T47D (cell line): ENCODE measurements around the gene KIF1B.

Experiments
- DNase-seq, 2 experiments: peaks; one replicate each; pipeline versions ENCODE4 v3.0.0 to v3.0.0-alpha.2; 2011 to 2012; ENCODE audit warnings: low read depth in 1 of 2, low spot score in 1 of 2
- JUND ChIP-seq: IDR thresholded peaks from 2 replicates; pipeline ENCODE4 v1.6.1; 2012; ENCODE audit warnings: low read depth
- in situ Hi-C: cut with HindIII; loops from 2 replicates; pipeline ENCODE4 v1.10.0; 2016; ENCODE audit warnings: low sequenced_read_pairs, low pct_unique_long_range_greater_than_20kb

KIF1B gene

DNA sequence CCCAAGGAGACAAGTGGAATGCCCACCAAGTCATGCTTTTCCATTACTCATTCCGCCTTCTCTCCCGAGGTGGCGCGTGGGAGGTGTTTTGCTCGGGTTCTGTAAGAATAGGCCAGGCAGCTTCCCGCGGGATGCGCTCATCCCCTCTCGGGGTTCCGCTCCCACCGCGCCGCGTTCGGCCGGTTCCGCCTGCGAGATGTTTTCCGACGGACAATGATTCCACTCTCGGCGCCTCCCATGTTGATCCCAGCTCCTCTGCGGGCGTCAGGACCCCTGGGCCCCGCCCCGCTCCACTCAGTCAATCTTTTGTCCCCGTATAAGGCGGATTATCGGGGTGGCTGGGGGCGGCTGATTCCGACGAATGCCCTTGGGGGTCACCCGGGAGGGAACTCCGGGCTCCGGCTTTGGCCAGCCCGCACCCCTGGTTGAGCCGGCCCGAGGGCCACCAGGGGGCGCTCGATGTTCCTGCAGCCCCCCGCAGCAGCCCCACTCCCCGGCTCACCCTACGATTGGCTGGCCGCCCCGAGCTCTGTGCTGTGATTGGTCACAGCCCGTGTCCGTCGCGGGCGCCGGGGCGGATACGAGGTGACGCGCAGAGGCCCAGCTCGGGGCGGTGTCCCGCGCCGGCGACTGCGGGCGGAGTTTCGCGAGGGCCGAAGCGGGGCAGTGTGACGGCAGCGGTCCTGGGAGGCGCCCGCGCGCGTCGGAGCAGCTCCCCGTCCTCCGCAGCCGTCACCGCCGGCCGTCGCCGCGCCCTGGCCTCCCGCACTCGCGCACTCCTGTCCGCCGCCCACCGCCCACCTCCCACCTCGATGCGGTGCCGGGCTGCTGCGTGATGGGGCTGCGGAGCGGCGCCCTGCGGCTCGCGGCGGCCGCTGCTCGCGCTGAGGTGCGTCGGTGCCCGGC is at the start of gene KIF1B:
Gene KIF1B (plus strand): TSS at position 666 of the 906 bp plus-strand sequence. CDS start 21,759 bp downstream, outside the sequence.
- no peak for TF ChIP-seq JUND
- peak; percentile 97 to 98 for DNase-seq
- in situ Hi-C loops: no loop called here

DNA sequence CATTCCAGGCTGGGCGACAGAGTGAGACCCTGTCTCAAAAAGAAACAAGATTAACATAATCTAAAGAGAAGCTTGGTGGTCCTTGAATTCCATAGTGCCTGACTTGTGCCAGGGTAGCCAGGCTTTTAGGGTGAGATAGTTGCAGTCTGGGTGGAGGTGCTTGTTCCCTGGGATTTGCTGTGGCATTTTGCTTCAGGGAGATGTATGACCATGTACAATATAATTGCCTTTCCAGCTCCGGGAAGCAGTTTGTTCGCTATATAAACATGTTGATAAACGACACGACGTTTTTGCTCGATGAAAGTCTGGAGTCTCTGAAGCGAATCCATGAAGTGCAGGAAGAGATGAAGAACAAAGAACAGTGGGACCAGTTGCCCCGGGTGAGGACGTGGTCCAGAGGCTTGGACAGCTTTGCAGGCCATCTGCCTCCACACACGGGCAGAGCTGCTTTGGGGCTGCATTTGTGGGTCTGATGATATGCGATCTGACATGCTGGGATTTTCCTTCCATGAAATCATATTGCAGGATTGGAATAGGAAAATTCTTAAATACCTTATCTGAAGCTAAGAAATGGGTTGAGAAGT is 49.4 kb upstream of the KIF1B start:
- no peak for DNase-seq
- in situ Hi-C loops: no loop called here
- TF ChIP-seq JUND: no peak

- in situ Hi-C loops: no loop called here
- TF ChIP-seq JUND: no peak
- DNase-seq: no peak
These were observed 48.7 kb upstream of the KIF1B start for GRCh38 chr1:10161541-10162290.

DNA sequence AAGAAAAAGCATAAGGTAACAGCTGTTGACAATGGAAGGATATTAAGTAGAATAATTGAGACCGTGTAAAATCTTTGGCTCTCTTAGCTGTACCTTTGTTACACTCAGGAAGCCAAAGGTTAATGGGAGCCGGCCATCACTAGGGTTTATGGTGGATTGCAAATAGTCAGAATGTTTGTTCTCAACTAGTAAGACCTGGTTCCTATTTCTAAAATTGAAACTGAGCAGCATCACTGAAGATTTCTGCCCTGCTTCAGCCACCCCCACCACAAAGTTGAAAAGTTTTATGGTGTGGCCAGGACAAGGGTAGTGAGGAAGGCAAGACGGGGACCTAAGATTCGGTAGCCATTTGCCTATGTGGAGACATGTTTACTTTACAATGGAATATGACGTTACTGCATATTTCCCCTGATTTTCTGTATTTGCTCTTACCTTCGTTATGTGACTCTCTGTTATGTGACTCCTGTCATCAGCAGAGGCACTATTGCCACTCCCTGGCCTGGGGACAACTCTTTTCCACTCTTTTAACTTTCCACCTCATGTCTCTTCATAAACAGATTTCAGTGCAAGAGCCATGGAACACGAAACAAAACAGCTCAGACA is 41.4 kb upstream of the KIF1B start:
- in situ Hi-C loops: no loop called here
- no peak for DNase-seq
- no peak for TF ChIP-seq JUND

- in situ Hi-C loops: no loop called here
- no peak for TF ChIP-seq JUND
- no peak for DNase-seq
These were observed 40.2 kb upstream of the KIF1B start for GRCh38 chr1:10170239-10170574.

- in situ Hi-C loops: no loop called here
- no peak for DNase-seq
- no peak for TF ChIP-seq JUND
These were observed 39.1 kb upstream of the KIF1B start for GRCh38 chr1:10171105-10171767.

- TF ChIP-seq JUND: no peak
- in situ Hi-C loops: no loop called here
- no peak for DNase-seq
These were observed 38.2 kb upstream of the KIF1B start for GRCh38 chr1:10171995-10172669.

- DNase-seq: no peak
- TF ChIP-seq JUND: no peak
- in situ Hi-C loops: no loop called here
These were observed 36.8 kb upstream of the KIF1B start for GRCh38 chr1:10173582-10173981.

DNA sequence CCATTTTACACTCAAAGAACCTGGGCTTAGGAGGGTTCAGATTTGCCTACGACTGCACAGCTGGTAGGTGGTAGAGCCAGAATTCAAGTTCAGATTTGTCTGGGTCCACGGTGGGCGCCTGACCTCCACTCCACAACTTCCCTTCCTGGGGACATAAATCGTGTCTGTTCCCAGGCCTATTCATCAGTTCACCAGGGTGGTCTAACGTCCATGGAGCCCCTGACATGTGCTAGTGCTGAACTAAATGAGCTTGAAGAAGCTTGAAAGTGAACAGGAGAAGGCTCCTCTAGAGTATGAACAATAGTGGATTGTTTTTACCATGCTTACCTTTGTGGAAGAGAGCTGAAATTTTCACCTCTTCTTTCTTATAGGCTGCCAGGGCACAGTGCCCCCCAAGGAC is 32.5 kb upstream of the KIF1B start:
- TF ChIP-seq JUND: no peak
- in situ Hi-C loops: no loop called here
- DNase-seq: no peak

DNA sequence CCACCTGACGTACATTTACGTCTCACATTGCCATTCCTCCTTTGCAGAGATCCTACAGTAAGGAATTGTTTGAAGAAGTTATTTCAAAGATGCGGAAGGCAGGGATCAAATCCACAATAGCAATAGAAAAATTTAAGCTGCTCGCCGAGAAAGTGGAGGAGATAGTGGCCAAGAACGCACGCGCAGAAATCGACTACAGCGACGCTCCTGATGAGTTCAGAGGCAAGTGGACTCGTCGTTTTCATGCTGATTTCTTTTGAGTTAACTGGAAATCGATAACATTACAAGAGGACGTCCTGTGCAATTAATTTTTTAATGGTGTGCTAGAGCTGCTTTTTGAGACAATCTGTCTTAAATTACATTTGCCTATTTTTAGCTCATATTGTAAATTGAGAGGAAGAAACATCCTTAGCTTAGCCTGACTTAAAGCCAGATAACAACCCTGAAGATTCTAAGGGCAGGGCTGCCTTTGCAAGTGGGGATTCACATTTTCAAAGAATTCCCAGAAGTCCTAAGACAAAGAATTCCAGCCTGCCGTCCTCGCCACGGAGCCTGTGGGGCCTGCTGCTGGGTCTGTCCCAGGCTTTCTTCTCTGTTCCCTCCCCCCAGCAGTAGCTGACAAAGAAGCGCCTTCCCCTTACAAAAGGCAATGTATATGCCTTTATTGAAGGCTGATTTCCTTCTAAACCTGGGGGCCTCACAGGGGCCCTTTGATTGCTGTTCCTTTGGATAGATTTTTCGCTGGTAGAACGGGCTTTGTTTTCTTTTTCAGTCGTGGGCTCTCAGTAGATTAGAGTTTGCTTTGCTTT is 31.6 kb upstream of the KIF1B start:
- no peak for TF ChIP-seq JUND
- no peak for DNase-seq
- in situ Hi-C loops: no loop called here
